ENCODE measurements around the gene CBX1.

CBX1 gene

DNA sequence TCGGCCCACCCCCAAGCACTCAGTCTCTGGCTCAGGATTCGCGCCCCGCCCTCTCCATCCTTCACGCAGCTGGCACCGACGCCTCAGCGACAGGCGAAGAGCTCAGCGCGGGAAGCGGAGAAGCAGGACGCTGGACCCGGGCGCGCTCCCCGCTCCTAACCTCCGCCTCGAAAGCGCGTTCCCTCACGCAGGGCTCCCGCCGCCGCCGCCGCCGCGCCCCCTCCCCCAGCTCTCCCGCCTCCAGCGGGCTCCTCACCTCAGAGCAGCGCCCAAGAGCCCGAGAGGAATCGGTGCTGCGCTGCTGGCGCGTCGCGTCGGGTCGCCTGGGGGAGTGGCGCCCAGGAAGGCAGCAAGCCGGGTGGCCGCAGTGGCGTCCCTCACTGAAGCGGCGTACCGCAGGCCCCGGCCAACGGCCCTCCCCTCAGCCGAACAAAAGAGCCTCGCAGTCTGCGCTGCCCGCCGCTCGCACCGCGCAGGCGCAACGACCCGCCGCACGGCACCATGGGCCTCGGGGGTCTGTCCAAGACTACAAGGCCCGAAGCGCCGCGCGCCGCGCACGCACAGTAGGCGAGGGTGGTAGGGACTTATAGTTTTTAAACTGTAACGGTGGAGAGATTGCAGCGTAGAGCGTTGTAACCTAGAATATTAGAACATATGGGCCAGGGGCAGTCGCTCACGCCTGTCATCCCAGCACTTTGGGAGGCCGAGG lies at the start of gene CBX1:
TSS of gene CBX1 (minus strand) at position 467 of the 709 bp plus-strand sequence. CDS start 24,474 bp downstream, outside the sequence.
- DNase-seq (ENCODE audit: low read depth, low spot score), result peak; percentile 96

DNA sequence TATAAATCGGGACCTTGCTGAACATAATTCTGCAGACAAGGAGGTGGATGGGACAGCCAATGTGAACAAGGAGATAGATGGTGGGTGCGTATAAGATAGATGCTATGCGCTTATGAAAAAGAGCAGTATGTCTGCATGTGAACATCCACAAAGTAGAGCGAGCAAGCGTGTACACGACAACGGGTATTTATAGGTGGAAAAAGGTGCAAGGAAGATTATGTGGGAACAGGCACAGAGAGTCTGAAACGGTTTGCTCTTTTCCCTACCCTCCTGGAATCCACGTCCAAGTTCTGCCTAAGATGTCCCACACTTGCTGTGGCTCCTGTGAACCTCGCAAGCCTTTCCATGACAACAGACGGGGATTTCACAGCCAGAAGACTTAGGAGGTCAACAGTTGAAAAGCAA lies 49.3 kb upstream of the CBX1 start:
- no peak overlapping the region for H3K4me3 ChIP-seq (ENCODE audit: low read depth, low read length)
- DNase-seq (ENCODE audit: low read depth, low spot score), result no peak
- in situ Hi-C loops (cut with HindIII; ENCODE audit: low sequenced_read_pairs), result no loop called here
- TF ChIP-seq, protein P1, sequence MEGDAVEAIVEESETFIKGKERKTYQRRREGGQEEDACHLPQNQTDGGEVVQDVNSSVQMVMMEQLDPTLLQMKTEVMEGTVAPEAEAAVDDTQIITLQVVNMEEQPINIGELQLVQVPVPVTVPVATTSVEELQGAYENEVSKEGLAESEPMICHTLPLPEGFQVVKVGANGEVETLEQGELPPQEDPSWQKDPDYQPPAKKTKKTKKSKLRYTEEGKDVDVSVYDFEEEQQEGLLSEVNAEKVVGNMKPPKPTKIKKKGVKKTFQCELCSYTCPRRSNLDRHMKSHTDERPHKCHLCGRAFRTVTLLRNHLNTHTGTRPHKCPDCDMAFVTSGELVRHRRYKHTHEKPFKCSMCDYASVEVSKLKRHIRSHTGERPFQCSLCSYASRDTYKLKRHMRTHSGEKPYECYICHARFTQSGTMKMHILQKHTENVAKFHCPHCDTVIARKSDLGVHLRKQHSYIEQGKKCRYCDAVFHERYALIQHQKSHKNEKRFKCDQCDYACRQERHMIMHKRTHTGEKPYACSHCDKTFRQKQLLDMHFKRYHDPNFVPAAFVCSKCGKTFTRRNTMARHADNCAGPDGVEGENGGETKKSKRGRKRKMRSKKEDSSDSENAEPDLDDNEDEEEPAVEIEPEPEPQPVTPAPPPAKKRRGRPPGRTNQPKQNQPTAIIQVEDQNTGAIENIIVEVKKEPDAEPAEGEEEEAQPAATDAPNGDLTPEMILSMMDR (IDR thresholded peaks at IDR 0.05; ENCODE audit: low read depth, low read length), result no peak

More for the DNA sequence above, at the start of gene CBX1:
- in situ Hi-C loops (cut with HindIII; ENCODE audit: low sequenced_read_pairs), result no loop called here
- H3K4me3 ChIP-seq (ENCODE audit: low read depth, low read length), result peak within 1 kb of the TSS; percentile 93
- TF ChIP-seq, protein P1 (IDR thresholded peaks at IDR 0.05; ENCODE audit: low read depth, low read length), result no peak

DNA sequence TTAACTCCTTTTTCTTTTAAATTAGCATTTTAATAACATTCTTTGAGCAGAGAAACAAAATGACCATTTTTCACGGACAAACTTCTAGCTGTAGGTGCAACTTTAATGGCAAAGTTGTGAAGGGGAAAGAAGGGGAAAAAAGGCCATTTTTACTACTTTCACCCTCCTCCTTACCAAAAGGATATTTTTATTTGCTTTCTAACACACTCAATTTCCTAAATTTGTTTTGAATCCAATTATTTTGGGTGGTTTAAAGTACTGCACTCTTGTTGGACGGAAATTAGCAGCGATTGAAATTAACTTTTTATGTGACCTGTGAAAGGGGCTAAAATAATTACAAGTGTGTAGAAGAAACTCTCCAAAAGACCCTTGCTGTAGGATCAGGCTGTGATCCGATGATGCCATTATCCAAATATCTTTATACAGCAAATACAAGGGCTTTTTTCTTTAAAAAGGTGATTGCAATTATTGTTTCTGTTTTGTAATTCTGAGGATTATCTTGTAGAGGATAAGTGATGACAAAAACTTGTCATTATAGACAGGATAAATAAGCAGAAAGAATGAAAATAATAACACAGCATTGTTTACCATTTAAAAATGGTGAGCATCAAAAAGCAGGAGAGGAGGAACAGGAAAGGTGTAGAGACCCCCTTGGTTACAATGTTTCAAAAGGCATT lies 48.6 kb upstream of the CBX1 start:
- in situ Hi-C loops (cut with HindIII; ENCODE audit: low sequenced_read_pairs), result no loop called here
- H3K4me3 ChIP-seq (ENCODE audit: low read depth, low read length), result no peak overlapping the region
- TF ChIP-seq, protein P1 (IDR thresholded peaks at IDR 0.05; ENCODE audit: low read depth, low read length), result no peak
- no peak for DNase-seq (ENCODE audit: low read depth, low spot score)

DNA sequence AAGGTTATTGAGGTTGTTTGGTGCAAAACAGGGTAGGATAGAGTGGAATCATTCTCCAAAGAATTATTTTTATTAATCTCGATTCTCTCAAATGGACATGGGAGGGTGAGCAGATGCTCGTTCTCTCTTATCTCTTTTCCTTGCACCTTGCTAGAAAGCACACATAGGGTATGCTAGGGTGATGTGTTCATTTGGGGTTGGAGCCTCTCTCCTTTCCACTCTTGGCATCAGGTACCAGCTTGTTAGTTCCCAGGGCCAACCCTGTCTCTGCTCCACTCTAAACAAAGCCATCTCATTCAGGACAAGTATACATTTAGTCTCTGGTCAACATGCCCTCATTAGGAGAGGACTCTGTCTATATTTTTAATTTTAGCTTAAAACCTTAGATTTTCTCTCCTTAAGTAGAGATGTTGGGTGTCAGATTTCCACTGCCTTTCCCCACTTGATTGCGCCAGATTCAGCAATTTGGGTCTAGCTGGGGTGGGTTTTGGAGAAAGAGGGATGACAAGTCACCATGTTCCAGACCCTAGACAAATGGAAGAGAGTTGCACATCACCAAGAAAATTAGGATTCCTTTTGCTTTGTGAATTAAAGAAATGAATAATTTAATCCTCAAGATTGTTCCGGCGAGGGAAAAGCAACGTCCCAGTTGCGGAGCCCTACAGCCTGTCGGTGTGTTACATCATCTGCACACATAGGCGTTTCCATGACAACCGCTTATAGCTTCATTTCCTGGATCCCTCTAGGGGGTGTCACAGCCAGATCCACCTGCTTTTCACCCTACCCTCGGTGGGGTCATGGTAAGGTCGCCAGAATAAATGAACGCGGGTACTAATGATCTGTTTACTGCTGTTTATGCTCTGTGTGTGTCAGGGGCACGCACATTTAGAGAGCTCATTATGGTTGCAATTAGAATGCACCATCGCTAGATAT lies 47.8 kb upstream of the CBX1 start:
- in situ Hi-C loops (cut with HindIII; ENCODE audit: low sequenced_read_pairs), result no loop called here
- TF ChIP-seq, protein P1 (IDR thresholded peaks at IDR 0.05; ENCODE audit: low read depth, low read length), result no peak
- no peak for DNase-seq (ENCODE audit: low read depth, low spot score)
- H3K4me3 ChIP-seq (ENCODE audit: low read depth, low read length), result no peak overlapping the region

DNA sequence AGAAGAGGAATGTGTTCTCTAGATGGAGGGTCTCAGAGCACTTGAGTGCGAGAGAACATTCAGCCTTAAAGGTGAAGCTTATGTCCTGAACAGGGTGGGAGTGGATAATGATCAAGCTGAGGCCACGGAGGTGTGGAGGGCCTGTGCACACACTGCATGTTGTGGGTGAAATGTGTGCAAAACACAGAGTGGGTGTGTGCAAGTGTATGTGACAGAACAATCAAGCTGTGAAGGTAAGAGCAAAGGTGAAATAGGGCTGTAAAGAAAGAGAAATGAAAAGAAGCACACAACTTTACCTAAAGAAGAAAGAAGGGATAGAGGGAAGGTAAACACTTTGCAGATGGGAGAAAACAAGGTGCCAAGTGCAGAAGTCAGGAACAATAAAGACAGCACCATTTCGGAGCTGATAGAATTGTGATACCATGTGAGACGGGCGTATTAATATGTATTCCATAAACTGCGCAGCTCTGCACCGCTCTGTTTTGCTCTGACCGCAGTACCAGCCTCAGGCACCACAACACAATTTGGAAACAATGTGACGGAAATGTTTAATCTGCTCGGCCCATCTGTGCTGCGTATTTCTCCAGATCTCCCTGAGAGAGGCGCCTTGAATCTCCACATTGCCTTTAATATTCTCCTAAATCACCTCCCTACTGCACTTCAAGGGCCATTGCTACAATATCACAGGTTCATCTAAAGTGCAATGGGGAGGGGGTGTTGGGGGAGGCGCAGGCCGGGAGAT lies 46.9 kb upstream of the CBX1 start:
- TF ChIP-seq, protein P1 (IDR thresholded peaks at IDR 0.05; ENCODE audit: low read depth, low read length), result no peak
- no peak for DNase-seq (ENCODE audit: low read depth, low spot score)
- no peak overlapping the region for H3K4me3 ChIP-seq (ENCODE audit: low read depth, low read length)
- in situ Hi-C loops (cut with HindIII; ENCODE audit: low sequenced_read_pairs), result no loop called here
